Endothelial cell of umbilical vein (primary cell): ENCODE data around the gene RFK. TPM values are rescaled to one million over a fixed set of nuclear protein-coding genes. Genes with fewer than 3 reads are reported as not detected.
A peak's percentile ranks its signal among the peaks of the same experiment; 100 is the strongest.

Experiments used
- BruUV-seq: library from RNA; stranded (reverse); fragments of 400-500 nt; replicated peaks from 2 replicates; lab custom pipeline; 2021; lab: Mats Ljungman, UMichigan
- CTCF ChIA-PET: fragments of 300-600, 350-600 bp; sonication (Branson Sonifier 250); formaldehyde crosslinking; loops from one replicate; lab custom pipeline; 2021; ENCODE audit warnings: antibody characterized with exemption, inconsistent platforms; lab: Charles Lee
- POLR2A ChIA-PET: fragments of 300-600, 350-600 bp; sonication (Branson Sonifier 250); formaldehyde crosslinking; loops from one replicate; lab custom pipeline; 2021; ENCODE audit warnings: antibody characterized with exemption, inconsistent platforms; lab: Charles Lee
- DNase-seq: peaks from one replicate; pipeline ENCODE4 v3.0.0-alpha.2; 2011; ENCODE audit warnings: low read depth, low spot score
- FAIRE-seq: peaks from 2 replicates; lab custom pipeline; 2011; peaks lifted over from hg19 to GRCh38; lab: Jason Lieb, UNC
- H2AFZ ChIP-seq: 2 replicates; pipeline ENCODE4 v1.6.0; 2012; ENCODE audit warnings: low read depth, low read length, control low read depth, inconsistent platforms
- H3K27ac ChIP-seq: 2 replicates; pipeline ENCODE4 v1.5.1; 2011; ENCODE audit warnings: low read depth, mild to moderate bottlenecking, control low read depth, low read length, moderate library complexity; ENCODE audit not compliant: insufficient read depth
- H3K27me3 ChIP-seq, 2 experiments: 2 replicates each; pipeline versions ENCODE4 v1.6.0 to v1.6.1; 2011; ENCODE audit warnings: low read length in 2 of 2, mixed read lengths in 1 of 2; ENCODE audit not compliant: control insufficient read depth in 2 of 2, insufficient read depth in 2 of 2
- H3K36me3 ChIP-seq, 2 experiments: 2 replicates in 1 of 2; 3 replicates in 1 of 2; pipeline ENCODE4 v1.5.1; 2011; ENCODE audit warnings: low read length in 2 of 2, mild to moderate bottlenecking in 1 of 2, moderate library complexity in 1 of 2; ENCODE audit not compliant: control insufficient read depth in 2 of 2, insufficient read depth in 2 of 2; ENCODE audit errors: extremely low read depth in 1 of 2
- H3K4me1 ChIP-seq: 3 replicates; pipeline ENCODE4 v1.5.1; 2011; ENCODE audit warnings: mild to moderate bottlenecking, low read length; ENCODE audit not compliant: control insufficient read depth, insufficient read depth; ENCODE audit errors: extremely low read depth
- H3K4me2 ChIP-seq: 2 replicates; pipeline ENCODE4 v1.6.1; 2011; ENCODE audit warnings: low read length, control low read depth, mixed read lengths; ENCODE audit not compliant: insufficient read depth
- H3K4me3 ChIP-seq, 3 experiments: fragments of 200-600 bp in 1 of 3; sonication (generic), shearing (Covaris generic) in 1 of 3; replicated peaks in 1 of 3; 2 replicates each; pipeline ENCODE4 v1.5.1; 2011 to 2016; ENCODE audit warnings: control low read depth in 3 of 3, low read length in 3 of 3, mild to moderate bottlenecking in 2 of 3, inconsistent platforms in 1 of 3, low read depth in 1 of 3, moderate library complexity in 1 of 3; ENCODE audit not compliant: insufficient read depth in 1 of 3
- H3K79me2 ChIP-seq: 2 replicates; pipeline ENCODE4 v1.6.0; 2012; ENCODE audit warnings: low read length, inconsistent platforms; ENCODE audit not compliant: control insufficient read depth, insufficient read depth
- H3K9ac ChIP-seq: replicated peaks from 2 replicates; pipeline ENCODE3; 2011; ENCODE audit warnings: low read length, control low read depth; ENCODE audit not compliant: insufficient read depth; ENCODE audit errors: extremely low read depth
- H3K9me1 ChIP-seq: replicated peaks from 3 replicates; pipeline ENCODE4 v1.6.0; 2011; ENCODE audit warnings: mild to moderate bottlenecking, low read length; ENCODE audit not compliant: control insufficient read depth, insufficient read depth; ENCODE audit errors: extremely low read depth
- H3K9me3 ChIP-seq: replicated peaks from 2 replicates; pipeline ENCODE4 v1.5.1; 2012; ENCODE audit warnings: low read length, inconsistent platforms; ENCODE audit not compliant: control insufficient read depth, insufficient read depth
- H4K20me1 ChIP-seq: replicated peaks from 2 replicates; pipeline ENCODE3; 2011; ENCODE audit warnings: mild to moderate bottlenecking, low read length; ENCODE audit not compliant: control insufficient read depth, insufficient read depth; ENCODE audit errors: extremely low read depth
- EZH2 ChIP-seq: IDR thresholded peaks from 2 replicates; pipeline ENCODE4 v1.6.1; 2012; ENCODE audit warnings: borderline replicate concordance, low read depth, mild to moderate bottlenecking, moderate library complexity, low read length, inconsistent platforms; ENCODE audit not compliant: severe bottlenecking
- FOS ChIP-seq: IDR thresholded peaks from 2 replicates; pipeline ENCODE4 v1.6.1; 2011; ENCODE audit warnings: mild to moderate bottlenecking, low read length, moderate library complexity, borderline replicate concordance; ENCODE audit not compliant: insufficient read depth
- GATA2 ChIP-seq: IDR thresholded peaks from 2 replicates; pipeline ENCODE4 v1.7.0; 2011; ENCODE audit warnings: low read depth, mild to moderate bottlenecking, moderate library complexity, mixed read lengths, low read length; ENCODE audit not compliant: insufficient read length, insufficient read depth
- JUN ChIP-seq: IDR thresholded peaks from 2 replicates; pipeline ENCODE4 v1.6.1; 2011; ENCODE audit warnings: borderline replicate concordance, low read depth; ENCODE audit not compliant: insufficient read length, insufficient read depth
- POLR2A ChIP-seq: IDR thresholded peaks from 2 replicates; pipeline ENCODE4 v1.6.1; 2012; ENCODE audit warnings: low read depth, mild to moderate bottlenecking, control low read depth, low read length
- POLR2AphosphoS5 ChIP-seq: IDR thresholded peaks from 2 replicates; pipeline ENCODE4 v1.6.1; 2012; ENCODE audit warnings: low read depth, mild to moderate bottlenecking, control low read depth, low read length, moderate library complexity; ENCODE audit not compliant: insufficient read depth
- dilution Hi-C: fragments of 300-500 bp; cut with MboI; formaldehyde crosslinking; loops from one replicate; pipeline ENCODE4 v1.15.0; 2019; ENCODE audit warnings: low sequenced_read_pairs; ENCODE audit not compliant: extremely low pct_ligation_motif_present
- intact Hi-C: fragments of 100-400 bp; cut with micrococcal nuclease; formaldehyde crosslinking; loops from one replicate; pipeline ENCODE4 v1.10.0; 2022
- polyA plus RNA-seq, 4 experiments: library from polyadenylated mRNA; depleted of rRNA in 3 of 4; stranded (reverse) in 3 of 4; unstranded in 1 of 4; fragments of >200 nt; gene quantifications; 2 replicates each; pipeline versions ENCODE4 v1.2.1 to v1.2.3, GENCODE V29; 2011 to 2012; ENCODE audit warnings: missing spikeins in 1 of 4
- total RNA-seq: library from RNA; stranded (reverse); gene quantifications from 2 replicates; pipeline ENCODE4 v1.2.3, GENCODE V29; 2021
- TF ChIP-seq, protein P1 (sequence below): IDR thresholded peaks from 2 replicates; pipeline ENCODE4 v1.6.1; 2011; ENCODE audit not compliant: insufficient read depth, insufficient read length

Gene RFK
- total and polyA plus RNA-seq, 2 donors (not counting 3 experiments of a cell fraction or from before 2014, with no cell fraction given) = 18.1 to 32.9 TPM

DNA sequence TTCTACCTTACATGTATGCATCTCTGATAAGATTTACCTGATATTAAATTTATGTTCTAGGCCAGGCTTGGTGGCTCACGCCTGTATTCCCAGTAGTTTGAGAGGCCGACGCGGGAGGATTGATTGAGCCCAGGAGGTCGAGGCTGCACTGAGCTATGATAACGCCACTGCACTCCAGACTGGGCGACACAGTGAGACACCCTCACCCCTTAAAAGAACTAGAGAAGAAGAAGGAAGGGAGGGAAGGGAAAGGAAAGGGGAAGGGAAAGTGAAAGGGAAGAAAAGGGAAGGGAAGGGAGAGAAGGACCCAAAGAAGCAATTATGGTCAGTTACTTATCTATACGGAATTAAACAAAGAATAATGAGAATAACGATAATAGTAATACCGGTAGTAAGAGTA lies 1.2 kb upstream of the RFK start:
- dilution Hi-C loops (no loop called here), intact Hi-C loops (loop anchor here (2.0 kb wide), 3 partner anchors 51 to 309 kb away; no protein-coding TSS in a partner anchor)
- Histone ChIP-seq H2AFZ (peak overlapping the region; percentile 47), H3K9ac (peak overlapping the region; percentile 98), H3K27ac (no peak overlapping the region), H3K4me1 (peaks cover 21% of the 10 kb centered on the region), H3K27me3 (no peaks in the 10 kb centered on the region), H3K4me2 (peak overlapping the region; percentile 80), H3K9me3 (no peaks in the 10 kb centered on the region), H4K20me1 (no peaks in the 10 kb centered on the region), H3K9me1 (no peaks in the 10 kb centered on the region), H3K36me3 (no peaks in the 10 kb centered on the region), H3K4me3 (peak overlapping the region in 1 of 3 experiments; percentile 87), H3K79me2 (peaks cover 24% of the 10 kb centered on the region)
- TF ChIP-seq POLR2A (no peak), EZH2 (no peak), FOS (no peak), POLR2AphosphoS5 (no peak)
- TF ChIP-seq, protein P1, sequence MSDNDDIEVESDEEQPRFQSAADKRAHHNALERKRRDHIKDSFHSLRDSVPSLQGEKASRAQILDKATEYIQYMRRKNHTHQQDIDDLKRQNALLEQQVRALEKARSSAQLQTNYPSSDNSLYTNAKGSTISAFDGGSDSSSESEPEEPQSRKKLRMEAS = no peak
- POLR2A ChIA-PET = no interaction called here
- BruUV-seq = no TSS peak
- DNase-seq (no peak), FAIRE-seq (no peak)
- CTCF ChIA-PET = interaction anchor here (1.4 to 2.6 kb wide), 6 partner anchors 9 to 309 kb away, joined by 5 to 17 read pairs (median 8); no protein-coding TSS in a partner anchor

DNA sequence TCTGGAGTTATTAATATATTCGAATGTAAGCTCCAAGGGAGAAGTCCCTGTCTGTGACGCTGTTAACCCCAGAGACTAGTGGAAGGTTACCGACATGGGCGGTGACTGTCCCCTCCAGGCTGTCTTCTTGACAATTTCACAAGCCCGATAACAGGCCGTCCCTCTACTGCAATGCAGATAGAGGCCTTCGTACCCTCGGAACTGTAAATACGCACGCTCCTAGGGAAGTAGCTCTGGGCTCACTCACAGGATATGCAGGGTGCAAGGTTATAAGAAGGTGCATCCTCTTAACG lies 680 bp upstream of the RFK start:
- Histone ChIP-seq H3K27ac (peak overlapping the region; percentile 95), H3K9ac (peak overlapping the region; percentile 98), H3K9me3 (no peaks in the 10 kb centered on the region), H3K4me3 (peak overlapping the region; percentile 49 to 87 (median 77)), H4K20me1 (no peaks in the 10 kb centered on the region), H3K79me2 (peaks cover 25% of the 10 kb centered on the region), H3K4me2 (peak overlapping the region; percentile 80), H3K9me1 (no peaks in the 10 kb centered on the region), H2AFZ (peak overlapping the region; percentile 90), H3K36me3 (no peaks in the 10 kb centered on the region), H3K27me3 (no peaks in the 10 kb centered on the region), H3K4me1 (peaks cover 23% of the 10 kb centered on the region)
- intact Hi-C loops (loop anchor here (1.0 to 5.0 kb wide), 9 partner anchors 20 to 762 kb away; partner anchors contain the start of genes GCNT1 and PCSK5), dilution Hi-C loops (no loop called here)
- BruUV-seq = no TSS peak
- ChIA-PET CTCF (interaction anchor here (0.6 to 2.6 kb wide), 27 partner anchors 10 to 772 kb away, joined by 3 to 17 read pairs (median 5); partner anchors contain the start of gene GCNT1), POLR2A (interaction anchor here (0.6 to 1.9 kb wide), 4 partner anchors 12 to 504 kb away, joined by 3 to 5 read pairs (median 4); partner anchors contain the start of gene PCSK5)
- FAIRE-seq (no peak), DNase-seq (no peak)
- TF ChIP-seq, protein P1 = no peak
- TF ChIP-seq GATA2 = no peak
- no peak for TF ChIP-seq FOS
- no peak for TF ChIP-seq POLR2A
- no peak for TF ChIP-seq JUN
- no peak for TF ChIP-seq EZH2
- no peak for TF ChIP-seq POLR2AphosphoS5
